Measurements from ENCODE around the gene MAST4. TPM values are rescaled to one million over a fixed set of nuclear protein-coding genes. Genes with fewer than 3 reads are reported as not detected.

MAST4 gene
- total and polyA plus RNA-seq, 2 donors (not counting 1 experiment from before 2014, with no cell fraction given), result 7.0 to 15.2 TPM

DNA sequence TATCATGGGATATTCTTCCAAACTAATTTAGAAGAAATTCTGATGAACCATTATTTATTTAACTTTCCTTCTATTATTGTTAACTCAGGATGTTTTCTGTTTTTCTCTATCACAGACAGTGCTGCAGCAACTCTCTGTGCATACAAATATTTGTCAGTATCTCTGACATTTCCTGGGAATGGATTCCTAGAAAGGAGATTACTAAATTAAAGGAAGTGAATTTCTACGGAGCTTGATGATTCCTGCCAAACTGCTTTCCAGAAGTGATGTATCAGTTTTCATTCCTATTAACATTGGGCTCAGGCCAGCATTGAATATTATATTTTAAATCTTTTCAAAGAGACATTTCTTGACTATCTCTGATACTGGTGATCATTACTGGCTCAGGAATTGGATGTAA, 26.0 kb upstream of the MAST4 start:
- Histone ChIP-seq H3K9ac (ENCODE audit: insufficient read depth, low read length) (no peak overlapping the region), H3K36me3 (ENCODE audit: control insufficient read depth, insufficient read depth, low read length) (no peaks in the 10 kb centered on the region), H4K20me1 (ENCODE audit: control insufficient read depth, extremely low read depth, insufficient read depth, low read length) (no peaks in the 10 kb centered on the region), H2AFZ (ENCODE audit: low read length) (no peak overlapping the region), H3K79me2 (ENCODE audit: control insufficient read depth, insufficient read depth, low read length) (no peaks in the 10 kb centered on the region), H3K4me1 (ENCODE audit: control insufficient read depth, extremely low read depth, insufficient read depth, low read length) (no peaks in the 10 kb centered on the region), H3K4me3 (replicated peaks in 1 of 4; ENCODE audit: control extremely low read depth in 1 of 4, insufficient read depth in 1 of 4, low read depth in 3 of 4, low read length in 4 of 4) (no peak overlapping the region), H3K4me2 (ENCODE audit: extremely low read depth, insufficient read depth, low read length) (no peak overlapping the region), H3K27me3 (ENCODE audit: control insufficient read depth, insufficient read depth, low read length) (no peaks in the 10 kb centered on the region), H3K27ac (ENCODE audit: insufficient read depth, low read length) (no peak overlapping the region), H3K9me3 (ENCODE audit: control insufficient read depth, insufficient read depth, low read depth, low read length) (no peaks in the 10 kb centered on the region)
- no peak for TF ChIP-seq EZH2 (IDR thresholded peaks at IDR 0.05; ENCODE audit: low read length, missing control alignments)
- TF ChIP-seq, protein P1, sequence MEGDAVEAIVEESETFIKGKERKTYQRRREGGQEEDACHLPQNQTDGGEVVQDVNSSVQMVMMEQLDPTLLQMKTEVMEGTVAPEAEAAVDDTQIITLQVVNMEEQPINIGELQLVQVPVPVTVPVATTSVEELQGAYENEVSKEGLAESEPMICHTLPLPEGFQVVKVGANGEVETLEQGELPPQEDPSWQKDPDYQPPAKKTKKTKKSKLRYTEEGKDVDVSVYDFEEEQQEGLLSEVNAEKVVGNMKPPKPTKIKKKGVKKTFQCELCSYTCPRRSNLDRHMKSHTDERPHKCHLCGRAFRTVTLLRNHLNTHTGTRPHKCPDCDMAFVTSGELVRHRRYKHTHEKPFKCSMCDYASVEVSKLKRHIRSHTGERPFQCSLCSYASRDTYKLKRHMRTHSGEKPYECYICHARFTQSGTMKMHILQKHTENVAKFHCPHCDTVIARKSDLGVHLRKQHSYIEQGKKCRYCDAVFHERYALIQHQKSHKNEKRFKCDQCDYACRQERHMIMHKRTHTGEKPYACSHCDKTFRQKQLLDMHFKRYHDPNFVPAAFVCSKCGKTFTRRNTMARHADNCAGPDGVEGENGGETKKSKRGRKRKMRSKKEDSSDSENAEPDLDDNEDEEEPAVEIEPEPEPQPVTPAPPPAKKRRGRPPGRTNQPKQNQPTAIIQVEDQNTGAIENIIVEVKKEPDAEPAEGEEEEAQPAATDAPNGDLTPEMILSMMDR (conservative IDR thresholded peaks at IDR 0.05 in 1 of 2, IDR thresholded peaks at IDR 0.05 in 1 of 2; ENCODE audit: low read depth in 1 of 2, low read length in 2 of 2), result no peak
- no peak for DNase-seq (ENCODE audit: low read depth in 2 of 2)

DNA sequence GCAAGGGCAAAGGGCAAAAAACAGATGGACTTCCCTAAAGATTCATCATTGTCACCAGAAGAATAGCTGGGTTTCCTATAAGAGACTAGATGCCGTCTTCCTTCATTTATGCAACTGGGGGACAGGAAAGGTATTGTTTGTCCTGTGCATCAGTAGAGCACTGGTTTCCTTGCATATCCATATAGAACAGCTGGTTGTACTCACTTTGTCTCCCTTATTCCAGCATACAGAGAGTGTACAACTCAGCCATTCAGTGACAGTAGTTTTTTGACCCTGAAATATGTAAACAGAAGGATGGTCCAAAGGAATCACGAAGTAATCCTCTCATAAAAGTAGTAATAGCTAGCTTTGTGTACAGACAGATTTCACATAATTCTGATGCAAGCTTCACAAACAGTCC, 22.5 kb upstream of the MAST4 start:
- Histone ChIP-seq H3K4me1 (ENCODE audit: control insufficient read depth, extremely low read depth, insufficient read depth, low read length) (no peaks in the 10 kb centered on the region), H3K36me3 (ENCODE audit: control insufficient read depth, insufficient read depth, low read length) (no peaks in the 10 kb centered on the region), H2AFZ (ENCODE audit: low read length) (no peak overlapping the region), H3K9me3 (ENCODE audit: control insufficient read depth, insufficient read depth, low read depth, low read length) (no peaks in the 10 kb centered on the region), H3K9ac (ENCODE audit: insufficient read depth, low read length) (no peak overlapping the region), H4K20me1 (ENCODE audit: control insufficient read depth, extremely low read depth, insufficient read depth, low read length) (no peaks in the 10 kb centered on the region), H3K79me2 (ENCODE audit: control insufficient read depth, insufficient read depth, low read length) (no peaks in the 10 kb centered on the region), H3K4me3 (replicated peaks in 1 of 4; ENCODE audit: control extremely low read depth in 1 of 4, insufficient read depth in 1 of 4, low read depth in 3 of 4, low read length in 4 of 4) (no peak overlapping the region), H3K4me2 (ENCODE audit: extremely low read depth, insufficient read depth, low read length) (no peak overlapping the region), H3K27me3 (ENCODE audit: control insufficient read depth, insufficient read depth, low read length) (no peaks in the 10 kb centered on the region), H3K27ac (ENCODE audit: insufficient read depth, low read length) (no peak overlapping the region)
- peak in 1 of 2 donors; percentile 9 for DNase-seq (ENCODE audit: low read depth in 2 of 2)
- TF ChIP-seq, protein P1 (conservative IDR thresholded peaks at IDR 0.05 in 1 of 2, IDR thresholded peaks at IDR 0.05 in 1 of 2; ENCODE audit: low read depth in 1 of 2, low read length in 2 of 2), result no peak
- TF ChIP-seq EZH2 (IDR thresholded peaks at IDR 0.05; ENCODE audit: low read length, missing control alignments), result no peak

DNA sequence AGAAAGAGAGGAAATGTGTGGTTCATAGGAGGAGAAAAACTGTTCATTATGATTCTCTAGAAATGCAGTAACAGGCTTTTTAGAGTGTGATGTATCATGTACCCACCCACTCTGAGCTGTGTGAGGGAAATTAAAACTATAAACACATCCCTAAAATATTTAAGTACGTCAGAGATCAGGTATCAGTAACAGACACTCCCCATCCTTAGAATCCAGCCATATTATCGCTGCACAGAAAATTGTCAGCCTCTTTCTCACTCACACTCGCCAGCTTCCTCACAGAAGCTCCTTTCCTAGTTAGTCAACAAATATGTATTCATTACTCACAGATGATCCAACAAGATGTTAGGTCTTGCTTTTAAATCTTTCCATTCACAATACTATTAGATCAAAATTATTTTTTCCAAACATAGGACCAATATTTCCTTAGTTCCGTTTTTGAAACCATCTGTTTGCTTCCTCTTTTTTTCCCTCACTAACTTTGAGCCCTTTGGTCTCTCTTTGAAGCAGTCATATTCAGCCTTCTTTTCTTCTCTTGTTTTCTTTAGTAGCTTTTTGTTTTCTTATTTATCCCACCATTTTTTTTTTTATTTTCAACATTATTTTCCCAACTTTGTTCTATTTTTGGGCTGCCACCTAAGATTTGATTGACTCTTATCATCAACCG, 13.6 kb upstream of the MAST4 start:
- Histone ChIP-seq H3K4me1 (ENCODE audit: control insufficient read depth, extremely low read depth, insufficient read depth, low read length) (no peaks in the 10 kb centered on the region), H3K79me2 (ENCODE audit: control insufficient read depth, insufficient read depth, low read length) (no peaks in the 10 kb centered on the region), H3K9me3 (ENCODE audit: control insufficient read depth, insufficient read depth, low read depth, low read length) (no peaks in the 10 kb centered on the region), H4K20me1 (ENCODE audit: control insufficient read depth, extremely low read depth, insufficient read depth, low read length) (no peaks in the 10 kb centered on the region), H3K27ac (ENCODE audit: insufficient read depth, low read length) (no peak overlapping the region), H3K4me2 (ENCODE audit: extremely low read depth, insufficient read depth, low read length) (no peak overlapping the region), H3K4me3 (replicated peaks in 1 of 4; ENCODE audit: control extremely low read depth in 1 of 4, insufficient read depth in 1 of 4, low read depth in 3 of 4, low read length in 4 of 4) (no peak overlapping the region), H3K27me3 (ENCODE audit: control insufficient read depth, insufficient read depth, low read length) (peaks cover 3% of the 10 kb centered on the region), H2AFZ (ENCODE audit: low read length) (no peak overlapping the region), H3K36me3 (ENCODE audit: control insufficient read depth, insufficient read depth, low read length) (no peaks in the 10 kb centered on the region), H3K9ac (ENCODE audit: insufficient read depth, low read length) (no peak overlapping the region)
- TF ChIP-seq EZH2 (IDR thresholded peaks at IDR 0.05; ENCODE audit: low read length, missing control alignments), result no peak
- TF ChIP-seq, protein P1 (conservative IDR thresholded peaks at IDR 0.05 in 1 of 2, IDR thresholded peaks at IDR 0.05 in 1 of 2; ENCODE audit: low read depth in 1 of 2, low read length in 2 of 2), result no peak
- DNase-seq (ENCODE audit: low read depth in 2 of 2), result peak in 1 of 2 donors; percentile 80

Data from fibroblast of lung (primary cell).